Uterus (tissue), 2 donors: ENCODE results near the gene ZNF804B.

ENCODE experiments used
- POLR2A ChIP-seq, 2 donors: fragments of 450-650 bp; IDR thresholded peaks; one replicate each; pipeline ENCODE4 v1.6.1; 2016; ENCODE audit warnings: antibody characterized with exemption in 2 of 2, mild to moderate bottlenecking in 1 of 2, moderate library complexity in 1 of 2
- TF ChIP-seq, protein P1 (sequence below), 4 experiments: fragments of 200-600 bp in 2 of 4; fragments of 450-650 bp in 2 of 4; sonication (generic) in 2 of 4; IDR thresholded peaks; one replicate each; pipeline ENCODE4 v1.5.1; 2016 to 2019; ENCODE audit warnings: antibody characterized with exemption in 4 of 4, mild to moderate bottlenecking in 2 of 4, moderate library complexity in 1 of 4

DNA sequence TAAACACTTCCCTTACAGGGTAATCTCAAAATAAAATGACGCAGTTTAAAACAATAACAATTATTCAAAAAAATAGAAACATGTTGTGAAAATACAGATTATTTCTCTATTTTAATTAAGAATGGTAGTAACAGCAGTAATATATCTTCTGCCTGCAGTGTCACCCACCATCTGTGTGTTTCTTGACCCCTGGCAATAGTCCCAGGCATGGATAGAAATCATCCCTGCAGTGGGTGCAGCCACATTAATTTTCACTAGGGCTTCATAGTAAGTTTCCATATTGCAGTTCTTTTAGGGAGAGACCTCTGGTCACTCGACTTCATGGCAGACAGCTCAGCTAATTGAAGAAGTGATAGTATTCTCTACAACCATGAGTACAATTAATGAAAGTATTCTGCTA is 506.1 kb downstream of the ZNF804B start:
- TF ChIP-seq, protein P1, sequence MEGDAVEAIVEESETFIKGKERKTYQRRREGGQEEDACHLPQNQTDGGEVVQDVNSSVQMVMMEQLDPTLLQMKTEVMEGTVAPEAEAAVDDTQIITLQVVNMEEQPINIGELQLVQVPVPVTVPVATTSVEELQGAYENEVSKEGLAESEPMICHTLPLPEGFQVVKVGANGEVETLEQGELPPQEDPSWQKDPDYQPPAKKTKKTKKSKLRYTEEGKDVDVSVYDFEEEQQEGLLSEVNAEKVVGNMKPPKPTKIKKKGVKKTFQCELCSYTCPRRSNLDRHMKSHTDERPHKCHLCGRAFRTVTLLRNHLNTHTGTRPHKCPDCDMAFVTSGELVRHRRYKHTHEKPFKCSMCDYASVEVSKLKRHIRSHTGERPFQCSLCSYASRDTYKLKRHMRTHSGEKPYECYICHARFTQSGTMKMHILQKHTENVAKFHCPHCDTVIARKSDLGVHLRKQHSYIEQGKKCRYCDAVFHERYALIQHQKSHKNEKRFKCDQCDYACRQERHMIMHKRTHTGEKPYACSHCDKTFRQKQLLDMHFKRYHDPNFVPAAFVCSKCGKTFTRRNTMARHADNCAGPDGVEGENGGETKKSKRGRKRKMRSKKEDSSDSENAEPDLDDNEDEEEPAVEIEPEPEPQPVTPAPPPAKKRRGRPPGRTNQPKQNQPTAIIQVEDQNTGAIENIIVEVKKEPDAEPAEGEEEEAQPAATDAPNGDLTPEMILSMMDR (IDR thresholded peaks at IDR 0.05) = no peak
- no peak for TF ChIP-seq POLR2A (IDR thresholded peaks at IDR 0.05)
